H1 (cell line): Measurements from ENCODE around the gene NAP1L1. TPM values are rescaled to one million over a fixed set of nuclear protein-coding genes. Genes with fewer than 3 reads are reported as not detected.

ENCODE experiments used
- CTCF ChIA-PET: fragments of 300-600 bp; sonication (Branson Sonifier 250); formaldehyde crosslinking; loops from one replicate; lab custom pipeline; 2021; ENCODE audit not compliant: partially characterized antibody; lab: Charles Lee
- POLR2A ChIA-PET: fragments of 300-600 bp; sonication (Branson Sonifier 250); formaldehyde crosslinking; loops from one replicate; lab custom pipeline; 2021; ENCODE audit warnings: inconsistent platforms; ENCODE audit not compliant: partially characterized antibody; lab: Charles Lee
- DNase-seq, 2 experiments: peaks; one replicate each; pipeline versions ENCODE4 v3.0.0 to v3.0.0-alpha.2; 2010 to 2022; ENCODE audit warnings: low spot score in 2 of 2, low read depth in 1 of 2, mixed read lengths in 1 of 2
- FAIRE-seq: peaks from 2 replicates; lab custom pipeline; 2011; peaks lifted over from hg19 to GRCh38; lab: Jason Lieb, UNC
- H2AFZ ChIP-seq: 2 replicates; pipeline ENCODE4 v1.8.1; 2012; ENCODE audit warnings: low read length, inconsistent platforms
- H2AK5ac ChIP-seq: 2 replicates; pipeline ENCODE4 v1.6.1; 2013; ENCODE audit warnings: low read depth, low read length
- H2BK120ac ChIP-seq: replicated peaks from 2 replicates; pipeline ENCODE3; 2013; ENCODE audit warnings: low read depth, low read length, inconsistent platforms
- H2BK12ac ChIP-seq: 2 replicates; pipeline ENCODE4 v1.6.1; 2013; ENCODE audit warnings: low read depth, low read length
- H2BK15ac ChIP-seq: 2 replicates; pipeline ENCODE4 v1.6.1; 2013; ENCODE audit warnings: low read length
- H2BK20ac ChIP-seq: 2 replicates; pipeline ENCODE4 v1.6.1; 2013; ENCODE audit warnings: low read length
- H2BK5ac ChIP-seq: 2 replicates; pipeline ENCODE4 v1.6.1; 2013; ENCODE audit warnings: low read depth, low read length
- H3K14ac ChIP-seq: 2 replicates; pipeline ENCODE4 v1.6.1; 2013; ENCODE audit warnings: inconsistent platforms; ENCODE audit not compliant: insufficient read length
- H3K18ac ChIP-seq: 2 replicates; pipeline ENCODE4 v1.6.1; 2013; ENCODE audit warnings: low read length; ENCODE audit errors: extremely low read depth
- H3K23ac ChIP-seq: 2 replicates; pipeline ENCODE4 v1.6.1; 2013; ENCODE audit warnings: inconsistent platforms; ENCODE audit not compliant: insufficient read length
- H3K23me2 ChIP-seq: 2 replicates; pipeline ENCODE4 v1.6.1; 2013; ENCODE audit warnings: low read depth, low read length
- H3K27ac ChIP-seq: 2 replicates; pipeline ENCODE4 v1.6.1; 2011; ENCODE audit warnings: low read depth, low read length, inconsistent platforms
- H3K27me3 ChIP-seq, 4 experiments: replicated peaks in 1 of 4; 1 replicate in 1 of 4; 2 replicates in 3 of 4; pipeline versions ENCODE4 v1.6.1 to v1.8.1; 2011 to 2013; ENCODE audit warnings: low read length in 3 of 4, mild to moderate bottlenecking in 3 of 4, inconsistent platforms in 2 of 4, mixed read lengths in 2 of 4, moderate library complexity in 1 of 4; ENCODE audit not compliant: control insufficient read depth in 3 of 4, insufficient read depth in 3 of 4; ENCODE audit errors: extremely low read depth in 1 of 4
- H3K36me3 ChIP-seq, 4 experiments: 2 replicates each; pipeline versions ENCODE4 v1.6.1 to v1.8.1; 2011 to 2013; ENCODE audit warnings: mild to moderate bottlenecking in 4 of 4, low read length in 3 of 4, moderate library complexity in 2 of 4, control low read depth in 1 of 4, inconsistent platforms in 1 of 4; ENCODE audit not compliant: insufficient read depth in 4 of 4, control insufficient read depth in 2 of 4
- H3K4ac ChIP-seq: replicated peaks from 2 replicates; pipeline ENCODE3; 2013; ENCODE audit warnings: low read length, low read depth, mixed read lengths, inconsistent platforms; ENCODE audit not compliant: insufficient read length
- H3K4me1 ChIP-seq, 4 experiments: replicated peaks in 1 of 4; 1 replicate in 1 of 4; 2 replicates in 3 of 4; pipeline versions ENCODE4 v1.6.1 to v1.8.1; 2011 to 2013; ENCODE audit warnings: low read length in 3 of 4, inconsistent platforms in 2 of 4, mixed read lengths in 1 of 4; ENCODE audit not compliant: insufficient read depth in 4 of 4, control insufficient read depth in 3 of 4
- H3K4me2 ChIP-seq, 2 experiments: 2 replicates each; pipeline versions ENCODE4 v1.6.1 to v1.8.1; 2011 to 2013; ENCODE audit warnings: low read depth in 2 of 2, low read length in 2 of 2, control low read depth in 1 of 2, inconsistent platforms in 1 of 2, mild to moderate bottlenecking in 1 of 2; ENCODE audit not compliant: insufficient read depth in 1 of 2
- H3K4me3 ChIP-seq, 4 experiments: fragments of 200-600, 300-600 bp in 1 of 4; sonication (generic), shearing (Covaris generic), sonication (Bioruptor Twin) in 1 of 4; 2 replicates each; pipeline versions ENCODE4 v1.5.1 to v1.8.1; 2011 to 2016; ENCODE audit warnings: low read length in 4 of 4, low read depth in 3 of 4, control low read depth in 2 of 4, inconsistent platforms in 2 of 4, mild to moderate bottlenecking in 2 of 4, mixed read lengths in 1 of 4, moderate library complexity in 1 of 4; ENCODE audit not compliant: insufficient read depth in 2 of 4; ENCODE audit errors: extremely low read depth in 1 of 4
- H3K56ac ChIP-seq: replicated peaks from 2 replicates; pipeline ENCODE3; 2013; ENCODE audit warnings: low read depth, mild to moderate bottlenecking, mixed read lengths, low read length, inconsistent platforms; ENCODE audit not compliant: insufficient read length
- H3K79me1 ChIP-seq: 2 replicates; pipeline ENCODE4 v1.6.1; 2013; ENCODE audit warnings: low read depth, low read length, control low read depth
- H3K79me2 ChIP-seq, 2 experiments: 2 replicates each; pipeline versions ENCODE4 v1.6.1 to v1.8.1; 2012 to 2013; ENCODE audit warnings: low read length in 2 of 2, mild to moderate bottlenecking in 2 of 2, inconsistent platforms in 1 of 2; ENCODE audit not compliant: insufficient read depth in 2 of 2, control insufficient read depth in 1 of 2
- H3K9ac ChIP-seq, 4 experiments: replicated peaks in 1 of 4; 1 replicate in 1 of 4; 2 replicates in 3 of 4; pipeline versions ENCODE4 v1.6.1 to v1.8.1; 2011 to 2013; ENCODE audit warnings: low read depth in 3 of 4, low read length in 3 of 4, control low read depth in 2 of 4, mild to moderate bottlenecking in 2 of 4, moderate library complexity in 2 of 4, inconsistent platforms in 1 of 4; ENCODE audit errors: extremely low read depth in 1 of 4
- H3K9me3 ChIP-seq, 2 experiments: 2 replicates each; pipeline versions ENCODE4 v1.6.1 to v1.8.1; 2012 to 2013; ENCODE audit warnings: mild to moderate bottlenecking in 2 of 2, moderate library complexity in 2 of 2, control low read depth in 1 of 2, inconsistent platforms in 1 of 2, low read depth in 1 of 2, low read length in 1 of 2, mixed read lengths in 1 of 2; ENCODE audit not compliant: insufficient read depth in 2 of 2
- H4K20me1 ChIP-seq, 2 experiments: replicated peaks in 1 of 2; 2 replicates each; pipeline versions ENCODE3 to v1.8.1; 2011 to 2013; ENCODE audit warnings: inconsistent platforms in 2 of 2, low read length in 2 of 2, mild to moderate bottlenecking in 1 of 2; ENCODE audit not compliant: insufficient read depth in 2 of 2, control insufficient read depth in 1 of 2
- H4K5ac ChIP-seq: 2 replicates; pipeline ENCODE4 v1.6.1; 2013; ENCODE audit warnings: low read length, low read depth, mixed read lengths, inconsistent platforms; ENCODE audit not compliant: insufficient read length
- H4K8ac ChIP-seq: 2 replicates; pipeline ENCODE4 v1.8.0; 2013; ENCODE audit warnings: mild to moderate bottlenecking, moderate library complexity, low read length, inconsistent platforms; ENCODE audit not compliant: insufficient read depth; ENCODE audit errors: extremely low read depth
- H4K91ac ChIP-seq: replicated peaks from 2 replicates; pipeline ENCODE3; 2013; ENCODE audit warnings: low read length, mixed read lengths, inconsistent platforms; ENCODE audit not compliant: insufficient read length
- ATF2 ChIP-seq: IDR thresholded peaks from 2 replicates; pipeline ENCODE4 v1.6.1; 2012; ENCODE audit warnings: low read length, inconsistent platforms
- BRCA1 ChIP-seq: IDR thresholded peaks from 2 replicates; pipeline ENCODE4 v1.6.1; 2012; ENCODE audit warnings: low read depth, low read length, improper control_type of control experiment
- CBX5 ChIP-seq: fragments of 300-800, 300-1000 bp; sonication (generic); IDR thresholded peaks from 2 replicates; pipeline ENCODE4 v1.7.1; 2016; ENCODE audit warnings: antibody characterized with exemption, low read length, low read depth
- CHD2 ChIP-seq: IDR thresholded peaks from 2 replicates; pipeline ENCODE4 v1.6.1; 2012; ENCODE audit warnings: low read length, improper control_type of control experiment
- EGR1 ChIP-seq: IDR thresholded peaks from 2 replicates; pipeline ENCODE4 v1.6.1; 2011; ENCODE audit warnings: low read depth, low read length, borderline replicate concordance
- POU5F1 ChIP-seq: IDR thresholded peaks from 2 replicates; pipeline ENCODE4 v1.6.1; 2011; ENCODE audit warnings: low read depth, mild to moderate bottlenecking, low read length, moderate library complexity
- RAD21 ChIP-seq, 2 experiments: IDR thresholded peaks in 1 of 2; conservative IDR thresholded peaks in 1 of 2; 2 replicates each; pipeline ENCODE4 v1.6.1; 2011; ENCODE audit warnings: low read depth in 2 of 2, low read length in 2 of 2, improper control_type of control experiment in 1 of 2, inconsistent platforms in 1 of 2, mild to moderate bottlenecking in 1 of 2, moderate library complexity in 1 of 2
- RNF2 ChIP-seq: fragments of 200-900, 300-1000 bp; sonication (generic); IDR thresholded peaks from 2 replicates; pipeline ENCODE4 v1.7.1; 2016; ENCODE audit warnings: borderline replicate concordance, low read depth, mild to moderate bottlenecking, antibody characterized with exemption, low read length; ENCODE audit not compliant: poor library complexity, severe bottlenecking; ENCODE audit errors: missing control alignments
- SIRT6 ChIP-seq: IDR thresholded peaks from one replicate; pipeline ENCODE4 v1.7.1; 2012; ENCODE audit warnings: low read length, inconsistent platforms
- TAF1 ChIP-seq: IDR thresholded peaks from 2 replicates; pipeline ENCODE4 v1.6.1; 2011; ENCODE audit warnings: mild to moderate bottlenecking, low read depth, low read length
- TEAD4 ChIP-seq: IDR thresholded peaks from 2 replicates; pipeline ENCODE4 v1.6.1; 2012; ENCODE audit warnings: low read depth, low read length, inconsistent platforms, mixed read lengths
- USF2 ChIP-seq: IDR thresholded peaks from 2 replicates; pipeline ENCODE4 v1.6.1; 2011; ENCODE audit warnings: low read length, improper control_type of control experiment
- WGBS, 2 experiments: shearing (Covaris generic) in 1 of 2; methylation state at CpG; one replicate each; pipeline versions ENCODE4 v1.1.6 to v1.1.7; 2013 to 2015; ENCODE audit warnings: low lambda C conversion rate in 2 of 2, mixed read lengths in 2 of 2, inconsistent platforms in 1 of 2, low coverage in 1 of 2, missing lambda C conversion rate in 1 of 2; ENCODE audit not compliant: insufficient replicate concordance in 2 of 2, insufficient coverage in 1 of 2, insufficient read length in 1 of 2; ENCODE audit errors: extremely low coverage in 1 of 2, missing lambda C conversion rate in 1 of 2; 5-methylcytosine and 5-hydroxymethylcytosine counted together
- polyA plus RNA-seq, 7 experiments: library from polyadenylated mRNA; depleted of rRNA in 3 of 7; stranded (reverse) in 5 of 7; unstranded in 2 of 7; fragments of >200 nt in 5 of 7; fragments of 200-250 nt in 2 of 7; gene quantifications; 1 replicate in 5 of 7; 2 replicates in 1 of 7; 4 replicates in 1 of 7; pipeline versions ENCODE4 v1.2.1 to v1.2.3, GENCODE V29; 2011 to 2013; ENCODE audit warnings: missing spikeins in 2 of 7, mixed read lengths in 2 of 7
- total RNA-seq: library from RNA; stranded (reverse); fragmentation: NEBNext Ultra II Directional; extraction: Animal tissue kit (Norgen Biotek cat#: 25700); gene quantifications from 2 replicates; pipeline ENCODE4 v1.2.1, GENCODE V29; 2021

The NAP1L1 gene
- total and polyA plus RNA-seq, 2 of the 8 experiments (the other 6 are each of a cell fraction or from before 2014, with no cell fraction given) = 202 to 1,159 TPM

GRCh38 chr12:76117751-76118150, 33.3 kb upstream of the NAP1L1 start:
- no peak overlapping the region for H3K4ac ChIP-seq
- no peak for TF ChIP-seq TEAD4
- TF ChIP-seq SIRT6 = no peak
- TF ChIP-seq EGR1 = no peak
- TF ChIP-seq TAF1 = no peak
- TF ChIP-seq RAD21 (IDR thresholded peaks at IDR 0.05 in 1 of 2, conservative IDR thresholded peaks at IDR 0.05 in 1 of 2; ENCODE audit: low read depth in 2 of 2, low read length in 2 of 2) = no peak
- no peak for TF ChIP-seq USF2
- no peak for TF ChIP-seq RNF2
- TF ChIP-seq CBX5 = no peak
- no peak for TF ChIP-seq ATF2
- no peak for TF ChIP-seq POU5F1
- TF ChIP-seq BRCA1 = no peak
- TF ChIP-seq CHD2 = no peak

More at GRCh38 chr12:76117751-76118150, 33.3 kb upstream of the NAP1L1 start:
- FAIRE-seq = no peak
- Histone ChIP-seq H3K56ac (no peak overlapping the region), H3K18ac (no peak overlapping the region), H3K79me1 (no peaks in the 10 kb centered on the region), H4K91ac (no peak overlapping the region), H4K8ac (no peak overlapping the region), H2BK15ac (no peak overlapping the region), H2BK5ac (no peak overlapping the region), H3K36me3 (no peaks in the 10 kb centered on the region), H3K4me3 (no peak overlapping the region), H2BK120ac (no peak overlapping the region), H3K27me3 (no peaks in the 10 kb centered on the region), H3K4me2 (no peak overlapping the region), H4K20me1 (no peaks in the 10 kb centered on the region), H2AK5ac (no peak overlapping the region), H3K9ac (no peak overlapping the region), H2BK20ac (no peak overlapping the region), H2BK12ac (no peak overlapping the region), H3K79me2 (no peaks in the 10 kb centered on the region), H3K4me1 (no peaks in the 10 kb centered on the region), H3K23me2 (no peaks in the 10 kb centered on the region), H3K23ac (no peak overlapping the region), H3K9me3 (no peaks in the 10 kb centered on the region), H4K5ac (no peak overlapping the region), H3K14ac (no peak overlapping the region), H2AFZ (no peak overlapping the region), H3K27ac (no peak overlapping the region)
- CTCF ChIA-PET = interaction anchor here (1.1 to 2.2 kb wide), 3 partner anchors 11 to 37 kb away, joined by 3 to 7 read pairs (median 5); no protein-coding TSS in a partner anchor
- WGBS, 2 experiments = 98% methylated on average over 2 of the region's 2 CpGs; no CpG with 5 or more reads in 1 of the 2 experiments
- POLR2A ChIA-PET = no interaction called here
- DNase-seq = no peak
